IMR-90 (cell line): ENCODE results near the gene RPS6KA2. TPM values are rescaled to one million over a fixed set of nuclear protein-coding genes. Genes with fewer than 3 reads are reported as not detected.

Experiments used
- ATAC-seq: fragments of 200-7000 bp; cut with Tn5 transposase; 2 replicates; pipeline ENCODE4 v1.9.1; 2020; ENCODE audit warnings: low read depth, mild to moderate bottlenecking, moderate library complexity
- BruUV-seq: library from RNA; stranded (reverse); fragments of 400-500 nt; replicated peaks from 2 replicates; lab custom pipeline; 2021; lab: Mats Ljungman, UMichigan
- CTCF ChIA-PET: fragments of 300-600 bp; formaldehyde crosslinking; extraction: SDS; loops from one replicate; lab custom pipeline; 2021; ENCODE audit warnings: antibody characterized with exemption; lab: Yijun Ruan, JAX
- POLR2A ChIA-PET: fragments of 300-600 bp; sonication (Branson Sonifier 250); formaldehyde crosslinking; loops from one replicate; lab custom pipeline; 2022; ENCODE audit warnings: antibody characterized with exemption; ENCODE audit not compliant: unreplicated experiment; lab: Charles Lee
- DNase-seq: peaks from one replicate; pipeline ENCODE4 v3.0.0; 2013
- H2AFZ ChIP-seq: replicated peaks from 2 replicates; pipeline ENCODE3; 2013; ENCODE audit warnings: low read length, mild to moderate bottlenecking; ENCODE audit not compliant: poor library complexity
- H2AK5ac ChIP-seq: 2 replicates; pipeline ENCODE4 v1.6.1; 2013; ENCODE audit warnings: low read depth, low read length, inconsistent platforms
- H2AK9ac ChIP-seq: replicated peaks from 2 replicates; pipeline ENCODE3; 2013; ENCODE audit warnings: mild to moderate bottlenecking, low read depth, low read length, moderate library complexity; ENCODE audit not compliant: poor library complexity
- H2BK120ac ChIP-seq: 2 replicates; pipeline ENCODE4 v1.6.1; 2013; ENCODE audit warnings: low read depth, low read length, inconsistent platforms
- H2BK15ac ChIP-seq: 3 replicates; pipeline ENCODE4 v1.6.1; 2013; ENCODE audit warnings: low read depth, low read length, inconsistent platforms
- H2BK20ac ChIP-seq: 2 replicates; pipeline ENCODE4 v1.6.1; 2013; ENCODE audit warnings: low read depth, mild to moderate bottlenecking, inconsistent platforms, low read length, moderate library complexity
- H2BK5ac ChIP-seq: 2 replicates; pipeline ENCODE4 v1.6.1; 2013; ENCODE audit warnings: mild to moderate bottlenecking, low read depth, low read length, inconsistent platforms; ENCODE audit not compliant: poor library complexity, severe bottlenecking
- H3K14ac ChIP-seq: replicated peaks from 2 replicates; pipeline ENCODE4 v1.6.1; 2013; ENCODE audit warnings: low read depth, low read length, inconsistent platforms
- H3K18ac ChIP-seq: 2 replicates; pipeline ENCODE4 v1.6.1; 2013; ENCODE audit warnings: low read depth, low read length, control low read depth
- H3K23ac ChIP-seq: 2 replicates; pipeline ENCODE4 v1.6.1; 2013; ENCODE audit warnings: low read depth, low read length, inconsistent platforms
- H3K27ac ChIP-seq: 2 replicates; pipeline ENCODE4 v1.5.1; 2013; ENCODE audit warnings: mild to moderate bottlenecking, control low read depth, low read length; ENCODE audit not compliant: insufficient read depth
- H3K27me3 ChIP-seq: 2 replicates; pipeline ENCODE4 v1.6.1; 2013; ENCODE audit warnings: low read length; ENCODE audit not compliant: control insufficient read depth, insufficient read depth
- H3K36me3 ChIP-seq: 2 replicates; pipeline ENCODE4 v1.6.1; 2013; ENCODE audit warnings: low read length, mixed read lengths; ENCODE audit not compliant: control insufficient read depth, insufficient read depth
- H3K4ac ChIP-seq: 2 replicates; pipeline ENCODE4 v1.6.1; 2013; ENCODE audit warnings: low read depth, low read length, inconsistent platforms
- H3K4me1 ChIP-seq: 2 replicates; pipeline ENCODE4 v1.6.1; 2013; ENCODE audit warnings: low read length, mixed read lengths; ENCODE audit not compliant: control insufficient read depth, insufficient read depth
- H3K4me2 ChIP-seq: 2 replicates; pipeline ENCODE4 v1.6.1; 2013; ENCODE audit warnings: low read depth, mild to moderate bottlenecking, control low read depth, low read length, moderate library complexity
- H3K4me3 ChIP-seq: 2 replicates; pipeline ENCODE4 v1.5.1; 2013; ENCODE audit warnings: low read depth, mild to moderate bottlenecking, control low read depth, low read length, moderate library complexity; ENCODE audit not compliant: insufficient read depth
- H3K56ac ChIP-seq: 2 replicates; pipeline ENCODE4 v1.6.1; 2013; ENCODE audit warnings: low read length, inconsistent platforms; ENCODE audit not compliant: insufficient read depth; ENCODE audit errors: extremely low read depth
- H3K79me1 ChIP-seq, 2 experiments: 2 replicates each; pipeline ENCODE4 v1.6.1; 2013; ENCODE audit warnings: low read length in 2 of 2, inconsistent platforms in 1 of 2, low read depth in 1 of 2
- H3K9ac ChIP-seq: 2 replicates; pipeline ENCODE4 v1.6.1; 2013; ENCODE audit warnings: low read depth, low read length, control low read depth
- H3K9me1 ChIP-seq: 2 replicates; pipeline ENCODE4 v1.6.1; 2013; ENCODE audit warnings: low read length, inconsistent platforms; ENCODE audit not compliant: insufficient read depth
- H3K9me3 ChIP-seq: 2 replicates; pipeline ENCODE4 v1.6.1; 2013; ENCODE audit warnings: low read length; ENCODE audit not compliant: control insufficient read depth, insufficient read depth
- H4K20me1 ChIP-seq: 2 replicates; pipeline ENCODE4 v1.6.1; 2013; ENCODE audit warnings: low read length, inconsistent platforms; ENCODE audit not compliant: insufficient read depth
- H4K5ac ChIP-seq: 2 replicates; pipeline ENCODE4 v1.6.1; 2013; ENCODE audit warnings: mild to moderate bottlenecking, low read depth, low read length, control low read depth
- H4K8ac ChIP-seq, 2 experiments: 2 replicates each; pipeline ENCODE4 v1.6.1; 2013; ENCODE audit warnings: low read depth in 2 of 2, low read length in 2 of 2, control low read depth in 1 of 2, inconsistent platforms in 1 of 2
- H4K91ac ChIP-seq: 2 replicates; pipeline ENCODE4 v1.6.1; 2013; ENCODE audit warnings: low read depth, low read length, inconsistent platforms; ENCODE audit not compliant: insufficient read depth
- BHLHE40 ChIP-seq: fragments of 150-350 bp; IDR thresholded peaks from 2 replicates; pipeline ENCODE4 v1.6.1; 2016; ENCODE audit warnings: mild to moderate bottlenecking, low read depth, low read length
- WGBS, 2 experiments: methylation state at CpG; one replicate each; pipeline versions ENCODE4 v1.1.5 to v1.1.7; 2013; ENCODE audit warnings: missing lambda C conversion rate in 2 of 2; ENCODE audit not compliant: insufficient read length in 1 of 2; ENCODE audit errors: extremely low coverage in 2 of 2; 5-methylcytosine and 5-hydroxymethylcytosine counted together
- dilution Hi-C: fragments of 300-500 bp; cut with HindIII; formaldehyde crosslinking; loops from one replicate; pipeline ENCODE4 v1.14.3; 2018; ENCODE audit warnings: low sequenced_read_pairs; ENCODE audit not compliant: unreplicated experiment
- in situ Hi-C: fragments of 300-500 bp; cut with MboI; formaldehyde crosslinking; loops from 3 replicates; pipeline ENCODE4 v1.14.3; 2019; ENCODE audit warnings: low sequenced_read_pairs, inconsistent platforms, mixed read lengths
- intact Hi-C: fragments of 100-400 bp; cut with micrococcal nuclease; formaldehyde crosslinking; loops from 2 replicates; pipeline ENCODE4 v1.10.0; 2022
- polyA plus RNA-seq, 3 experiments: library from polyadenylated mRNA; depleted of rRNA; stranded (reverse); fragments of >200 nt; gene quantifications; 2 replicates each; pipeline ENCODE4 v1.2.3, GENCODE V29; 2012; ENCODE audit warnings: low replicate concordance in 1 of 3
- total RNA-seq: library from RNA; depleted of rRNA; stranded (reverse); fragments of >200 nt; gene quantifications from 2 replicates; pipeline ENCODE4 v1.2.3, GENCODE V29; 2012

The RPS6KA2 gene
- total and polyA plus RNA-seq, 2 of the 4 experiments (the other 2 are of a cell fraction): 26.9 to 31.3 TPM

GRCh38 chr6:166402582-166403277 lies 224.3 kb downstream of the RPS6KA2 start:
- no peak overlapping the region for H3K4me3 ChIP-seq
- BruUV-seq: no TSS peak
- H3K18ac ChIP-seq: no peak overlapping the region
- TF ChIP-seq BHLHE40: no peak
- ATAC-seq: no peak
- no peak overlapping the region for H2BK15ac ChIP-seq
- H3K4me1 ChIP-seq: no peaks in the 10 kb centered on the region
- H2BK5ac ChIP-seq: no peak overlapping the region
- H3K36me3 ChIP-seq: no peaks in the 10 kb centered on the region
- no peak overlapping the region for H4K91ac ChIP-seq
- DNase-seq: peak; percentile 16
- H3K4ac ChIP-seq: no peak overlapping the region
- in situ Hi-C loops (no loop called here), dilution Hi-C loops (no loop called here), intact Hi-C loops (no loop called here)
- no peak overlapping the region for H2AK5ac ChIP-seq
- H3K9me1 ChIP-seq: no peaks in the 10 kb centered on the region
- no peak overlapping the region for H2AK9ac ChIP-seq
- WGBS, 2 experiments: no CpG with 5 or more reads among the region's 6 CpGs
- no peak overlapping the region for H3K9ac ChIP-seq
- H3K56ac ChIP-seq: no peak overlapping the region
- H2BK120ac ChIP-seq: no peak overlapping the region
- H3K4me2 ChIP-seq: no peak overlapping the region
- H2BK20ac ChIP-seq: no peak overlapping the region
- no peaks in the 10 kb centered on the region for H3K79me1 ChIP-seq
- no peak overlapping the region for H3K23ac ChIP-seq
- H4K20me1 ChIP-seq: no peaks in the 10 kb centered on the region; the same call in 1 of the 2 replicates
- H4K5ac ChIP-seq: no peak overlapping the region
- CTCF ChIA-PET: no interaction called here
- no peak overlapping the region for H4K8ac ChIP-seq
- peaks cover 3% of the 10 kb centered on the region; the same call in 1 of the 2 replicates for H3K9me3 ChIP-seq
- no peak overlapping the region for H3K27ac ChIP-seq
- H3K27me3 ChIP-seq: peaks cover 5% of the 10 kb centered on the region; the same call in 1 of the 2 replicates
- no peak overlapping the region for H3K14ac ChIP-seq
- POLR2A ChIA-PET: no interaction called here
- H2AFZ ChIP-seq: no peak overlapping the region
